Immature natural killer cell (primary cell): ENCODE data around the gene CALM3. TPM values are rescaled to one million over a fixed set of nuclear protein-coding genes. Genes with fewer than 3 reads are reported as not detected.

Experiments used
- DNase-seq, 3 donors: peaks; one replicate each; pipeline ENCODE4 v3.0.0; 2022; ENCODE audit warnings: mixed read lengths in 1 of 3
- H3K27ac Mint-ChIP-seq, 6 donors: one replicate each; pipeline ENCODE4 v1.8.0; 2020; ENCODE audit warnings: mixed read lengths in 6 of 6, mild to moderate bottlenecking in 5 of 6, inconsistent platforms in 4 of 6, moderate library complexity in 3 of 6
- H3K27me3 Mint-ChIP-seq, 3 donors: one replicate each; pipeline ENCODE4 v1.8.0; 2020 to 2021; ENCODE audit warnings: low read depth in 3 of 3, mild to moderate bottlenecking in 3 of 3, mixed read lengths in 3 of 3, moderate library complexity in 3 of 3, inconsistent platforms in 1 of 3
- H3K36me3 Mint-ChIP-seq, 3 donors: one replicate each; pipeline ENCODE4 v1.8.0; 2020; ENCODE audit warnings: mixed read lengths in 3 of 3, inconsistent platforms in 2 of 3, mild to moderate bottlenecking in 2 of 3
- H3K4me1 Mint-ChIP-seq, 2 donors: one replicate each; pipeline ENCODE4 v1.8.0; 2020; ENCODE audit warnings: inconsistent platforms in 2 of 2, mild to moderate bottlenecking in 2 of 2, mixed read lengths in 2 of 2, moderate library complexity in 1 of 2
- H3K4me3 Mint-ChIP-seq, 5 donors: one replicate each; pipeline ENCODE4 v1.8.0; 2020; ENCODE audit warnings: mild to moderate bottlenecking in 5 of 5, mixed read lengths in 5 of 5, inconsistent platforms in 3 of 5, moderate library complexity in 3 of 5
- H3K9me3 Mint-ChIP-seq, 6 donors: one replicate each; pipeline ENCODE4 v1.8.0; 2020; ENCODE audit warnings: mild to moderate bottlenecking in 6 of 6, mixed read lengths in 6 of 6, inconsistent platforms in 4 of 6, moderate library complexity in 3 of 6
- polyA plus RNA-seq, 3 donors: library from polyadenylated mRNA; unstranded; fragments of 300-500 nt; fragmentation: Illumina TruSeq; gene quantifications; one replicate each; pipeline ENCODE4 v1.2.3, GENCODE V29; 2021

The CALM3 gene
- polyA plus RNA-seq, 3 donors from 2014 or later, result 151 to 185 (median 178) TPM

GRCh38 chr19:46639358-46640182 is 38.4 kb downstream of the CALM3 start:
- DNase-seq, result peak in 2 of 3 donors; percentile 26 to 27
- Mint-ChIP-seq H3K4me3 (peak overlapping the region; percentile 4 to 69 (median 64)), H3K4me1 (peaks cover 0 to 12% of the 10 kb centered on the region in 2 donors), H3K9me3 (no peaks in the 10 kb centered on the region), H3K27ac (no peak overlapping the region), H3K36me3 (no peaks in the 10 kb centered on the region), H3K27me3 (peaks cover 5 to 12% (median 12%) of the 10 kb centered on the region in 3 donors)

GRCh38 chr19:46640656-46641055 is 39.5 kb downstream of the CALM3 start:
- peak overlapping the region in 4 of 5 donors; percentile 39 to 56 (median 48) for H3K4me3 Mint-ChIP-seq
- H3K36me3 Mint-ChIP-seq, result no peaks in the 10 kb centered on the region
- no peak overlapping the region for H3K27ac Mint-ChIP-seq

GRCh38 chr19:46644720-46645119 is 43.6 kb downstream of the CALM3 start:
- no peak for DNase-seq
- Mint-ChIP-seq H3K27ac (no peak overlapping the region), H3K36me3 (peaks cover 0 to 5% (median 3%) of the 10 kb centered on the region in 3 donors), H3K4me1 (peaks cover 0 to 11% of the 10 kb centered on the region in 2 donors), H3K9me3 (no peaks in the 10 kb centered on the region), H3K27me3 (peaks cover 15 to 25% (median 24%) of the 10 kb centered on the region in 3 donors), H3K4me3 (no peak overlapping the region)

More at GRCh38 chr19:46640656-46641055, 39.5 kb downstream of the CALM3 start:
- Mint-ChIP-seq H3K9me3 (no peaks in the 10 kb centered on the region), H3K27me3 (peaks cover 9 to 17% (median 13%) of the 10 kb centered on the region in 3 donors), H3K4me1 (peaks cover 0 to 8% of the 10 kb centered on the region in 2 donors)
- no peak for DNase-seq

- no peak for DNase-seq
- peaks cover 0 to 9% (median 5%) of the 10 kb centered on the region in 3 donors for H3K36me3 Mint-ChIP-seq
- peaks cover 17 to 32% (median 30%) of the 10 kb centered on the region in 3 donors for H3K27me3 Mint-ChIP-seq
- H3K4me1 Mint-ChIP-seq, result peaks cover 0 to 4% of the 10 kb centered on the region in 2 donors
- H3K27ac Mint-ChIP-seq, result no peak overlapping the region
- H3K9me3 Mint-ChIP-seq, result peaks cover 0 to 2% (median 0%) of the 10 kb centered on the region in 6 donors
- no peak overlapping the region for H3K4me3 Mint-ChIP-seq
These were observed 45.3 kb downstream of the CALM3 start for GRCh38 chr19:46646402-46646801.

- DNase-seq, result no peak
- peaks cover 0 to 9% (median 5%) of the 10 kb centered on the region in 3 donors for H3K36me3 Mint-ChIP-seq
- H3K4me3 Mint-ChIP-seq, result peak overlapping the region in 3 of 5 donors; percentile 18 to 44 (median 21)
- H3K9me3 Mint-ChIP-seq, result peaks cover 0 to 2% (median 0%) of the 10 kb centered on the region in 6 donors
- peaks cover 0 to 4% of the 10 kb centered on the region in 2 donors for H3K4me1 Mint-ChIP-seq
- H3K27ac Mint-ChIP-seq, result no peak overlapping the region
- H3K27me3 Mint-ChIP-seq, result peaks cover 16 to 36% (median 29%) of the 10 kb centered on the region in 3 donors
These were observed 47.2 kb downstream of the CALM3 start for GRCh38 chr19:46648060-46648960.

- Mint-ChIP-seq H3K36me3 (peaks cover 0 to 9% (median 5%) of the 10 kb centered on the region in 3 donors), H3K4me3 (peak overlapping the region in 1 of 5 donors; percentile 46), H3K27ac (no peak overlapping the region), H3K9me3 (peaks cover 0 to 2% (median 0%) of the 10 kb centered on the region in 6 donors), H3K4me1 (peaks cover 0 to 4% of the 10 kb centered on the region in 2 donors), H3K27me3 (peaks cover 16 to 41% (median 31%) of the 10 kb centered on the region in 3 donors)
- DNase-seq, result no peak
These were observed 48.1 kb downstream of the CALM3 start for GRCh38 chr19:46648961-46649960.

GRCh38 chr19:46650445-46650844 is 49.3 kb downstream of the CALM3 start:
- DNase-seq, result no peak
- H3K9me3 Mint-ChIP-seq, result peaks cover 0 to 4% (median 0%) of the 10 kb centered on the region in 6 donors
- H3K4me1 Mint-ChIP-seq, result peaks cover 0 to 4% of the 10 kb centered on the region in 2 donors
- H3K27ac Mint-ChIP-seq, result no peak overlapping the region
- H3K4me3 Mint-ChIP-seq, result peak overlapping the region in 1 of 5 donors; percentile 23
- H3K27me3 Mint-ChIP-seq, result peaks cover 15 to 39% (median 29%) of the 10 kb centered on the region in 3 donors
- H3K36me3 Mint-ChIP-seq, result peaks cover 0 to 9% (median 5%) of the 10 kb centered on the region in 3 donors

- Mint-ChIP-seq H3K4me1 (peaks cover under 1 to 3% of the 10 kb centered on the region in 2 donors), H3K27ac (no peak overlapping the region), H3K36me3 (peaks cover 0 to 6% (median 0%) of the 10 kb centered on the region in 3 donors), H3K4me3 (no peak overlapping the region), H3K9me3 (peaks cover 0 to 4% (median 0%) of the 10 kb centered on the region in 6 donors), H3K27me3 (peaks cover 6 to 43% (median 26%) of the 10 kb centered on the region in 3 donors)
- no peak for DNase-seq
These were observed 53.6 kb downstream of the CALM3 start for GRCh38 chr19:46654621-46655152.

- Mint-ChIP-seq H3K27me3 (peaks cover 13 to 36% (median 20%) of the 10 kb centered on the region in 3 donors), H3K4me1 (peaks cover 10 to 12% of the 10 kb centered on the region in 2 donors), H3K27ac (no peak overlapping the region), H3K4me3 (no peak overlapping the region), H3K36me3 (no peaks in the 10 kb centered on the region), H3K9me3 (peaks cover 0 to 2% (median 0%) of the 10 kb centered on the region in 6 donors)
- no peak for DNase-seq
These were observed 55.4 kb downstream of the CALM3 start for GRCh38 chr19:46656541-46656940.

GRCh38 chr19:46659151-46660007 is 58.2 kb downstream of the CALM3 start:
- Mint-ChIP-seq H3K9me3 (peaks cover 0 to 2% (median 0%) of the 10 kb centered on the region in 6 donors), H3K36me3 (no peaks in the 10 kb centered on the region)

GRCh38 chr19:46660008-46660517 is 58.9 kb downstream of the CALM3 start:
- Mint-ChIP-seq H3K36me3 (no peaks in the 10 kb centered on the region), H3K27ac (peak overlapping the region in 3 of 6 donors; percentile 62 to 88 (median 84)), H3K4me3 (peak overlapping the region; percentile 61 to 93 (median 70)), H3K9me3 (peaks cover 0 to 2% (median 0%) of the 10 kb centered on the region in 6 donors), H3K4me1 (peaks cover 19 to 21% of the 10 kb centered on the region in 2 donors), H3K27me3 (peaks cover 14 to 25% (median 22%) of the 10 kb centered on the region in 3 donors)
- no peak for DNase-seq

More at GRCh38 chr19:46659151-46660007, 58.2 kb downstream of the CALM3 start:
- Mint-ChIP-seq H3K27me3 (peaks cover 15 to 28% (median 22%) of the 10 kb centered on the region in 3 donors), H3K4me3 (peak overlapping the region; percentile 61 to 93 (median 70)), H3K27ac (peak overlapping the region in 3 of 6 donors; percentile 62 to 88 (median 84)), H3K4me1 (peaks cover 19 to 21% of the 10 kb centered on the region in 2 donors)
- DNase-seq, result no peak
